Umbilical cord (tissue), 2 donors: ENCODE measurements around the gene B3GALT4. TPM values are rescaled to one million over a fixed set of nuclear protein-coding genes. Genes with fewer than 3 reads are reported as not detected.
"Not testable (repeated sequence)": the region's sequence is repeated elsewhere in the genome, so short reads cannot be mapped to it uniquely, and the experiment has no call there.

ENCODE experiments used
- DNase-seq: peaks from one replicate; pipeline ENCODE4 v3.0.0-alpha.2; 2015; ENCODE audit warnings: low spot score
- total RNA-seq: library from RNA; depleted of rRNA; stranded (reverse); fragments of >200 nt; gene quantifications from one replicate; pipeline ENCODE4 v1.2.3, GENCODE V29; 2014; ENCODE audit warnings: low replicate concordance; ENCODE audit not compliant: insufficient read depth

The B3GALT4 gene
- total RNA-seq, 1 donor from 2014 or later: 7.7 TPM

- DNase-seq: no peak
These were observed 4.4 kb upstream of the B3GALT4 start for GRCh38 chr6:33272275-33273128.

DNA sequence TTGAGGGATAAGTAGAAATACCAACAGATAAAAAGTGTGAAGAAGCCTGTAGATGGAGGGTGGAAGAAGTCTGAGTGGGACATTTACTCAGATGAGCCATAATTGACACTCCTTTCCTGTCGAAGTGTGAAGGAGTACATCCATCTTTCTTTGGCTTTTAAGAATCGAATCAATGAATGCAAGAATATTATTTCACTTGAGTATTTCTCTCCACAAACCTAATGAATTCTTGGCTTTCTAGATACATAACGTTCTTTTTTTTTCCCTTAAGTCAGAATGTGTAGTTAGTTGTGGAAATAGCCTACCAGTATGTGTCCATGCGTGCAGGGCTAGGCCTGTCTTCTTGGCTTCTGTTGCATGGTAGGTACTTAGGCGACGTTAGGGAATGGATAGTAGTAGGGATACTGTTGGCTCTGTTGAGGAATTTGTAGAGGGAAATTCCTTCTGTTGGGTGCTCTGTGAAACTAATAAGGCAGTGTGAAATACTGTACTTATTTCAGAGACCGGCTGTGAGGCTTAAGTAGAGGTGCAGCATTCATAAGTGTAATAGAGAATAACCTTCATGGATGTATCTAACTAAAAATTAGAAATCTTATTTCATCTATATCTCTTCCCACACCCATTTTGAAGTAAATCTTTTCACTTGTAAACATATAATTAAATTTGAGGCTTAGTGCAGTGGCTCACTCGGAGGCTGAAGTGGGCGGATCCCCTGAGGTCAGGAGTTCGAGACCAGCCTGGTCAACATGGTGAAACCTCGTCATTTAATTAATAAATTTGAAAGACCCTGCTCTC, 3.6 kb upstream of the B3GALT4 start:
- DNase-seq: no peak

DNA sequence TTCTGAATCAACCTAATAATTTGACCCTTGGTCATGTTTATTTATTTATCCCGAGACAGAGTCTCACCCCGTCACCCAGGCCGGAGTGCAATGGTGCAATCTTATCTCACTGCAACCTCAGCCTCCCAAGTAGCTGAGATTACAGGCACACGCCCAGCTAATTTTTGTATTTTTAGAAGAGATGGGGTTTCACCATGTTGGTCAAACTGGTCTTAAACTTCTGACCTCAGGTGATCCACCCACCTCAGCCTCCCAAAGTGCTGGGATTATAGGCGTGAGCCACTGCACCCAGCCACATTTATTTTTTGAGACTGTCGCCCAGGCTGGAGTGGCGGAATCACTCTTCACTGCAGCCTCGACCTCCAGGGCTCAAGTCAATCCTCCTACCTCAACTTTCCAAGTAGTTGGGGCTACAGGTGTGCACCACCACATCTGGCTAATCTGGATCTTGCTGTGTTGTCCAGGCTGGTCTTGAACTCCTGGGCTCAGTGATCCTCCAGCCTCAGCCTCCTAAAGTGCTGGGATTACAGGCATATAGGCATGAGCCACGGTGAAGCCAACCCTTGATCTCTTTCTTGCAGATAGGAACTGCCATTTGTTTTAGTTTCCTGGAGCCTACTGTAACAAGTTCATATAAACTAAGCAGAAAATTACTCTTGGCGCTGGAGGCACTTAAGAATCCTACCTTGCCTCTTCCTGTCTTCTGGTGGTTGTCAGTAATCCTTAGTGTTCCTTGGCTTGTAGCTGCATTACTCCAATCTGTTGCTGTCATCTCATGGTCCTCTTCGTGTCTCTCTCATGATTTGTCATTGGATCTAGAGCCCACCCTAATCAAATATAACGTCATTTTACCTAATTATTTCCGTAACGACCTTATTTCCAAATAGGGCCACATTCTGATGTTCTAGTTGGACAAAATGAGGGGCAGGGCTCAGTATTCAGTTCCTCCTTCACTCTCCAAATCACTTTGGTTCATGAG, 2.7 kb upstream of the B3GALT4 start:
- no peak for DNase-seq

DNA sequence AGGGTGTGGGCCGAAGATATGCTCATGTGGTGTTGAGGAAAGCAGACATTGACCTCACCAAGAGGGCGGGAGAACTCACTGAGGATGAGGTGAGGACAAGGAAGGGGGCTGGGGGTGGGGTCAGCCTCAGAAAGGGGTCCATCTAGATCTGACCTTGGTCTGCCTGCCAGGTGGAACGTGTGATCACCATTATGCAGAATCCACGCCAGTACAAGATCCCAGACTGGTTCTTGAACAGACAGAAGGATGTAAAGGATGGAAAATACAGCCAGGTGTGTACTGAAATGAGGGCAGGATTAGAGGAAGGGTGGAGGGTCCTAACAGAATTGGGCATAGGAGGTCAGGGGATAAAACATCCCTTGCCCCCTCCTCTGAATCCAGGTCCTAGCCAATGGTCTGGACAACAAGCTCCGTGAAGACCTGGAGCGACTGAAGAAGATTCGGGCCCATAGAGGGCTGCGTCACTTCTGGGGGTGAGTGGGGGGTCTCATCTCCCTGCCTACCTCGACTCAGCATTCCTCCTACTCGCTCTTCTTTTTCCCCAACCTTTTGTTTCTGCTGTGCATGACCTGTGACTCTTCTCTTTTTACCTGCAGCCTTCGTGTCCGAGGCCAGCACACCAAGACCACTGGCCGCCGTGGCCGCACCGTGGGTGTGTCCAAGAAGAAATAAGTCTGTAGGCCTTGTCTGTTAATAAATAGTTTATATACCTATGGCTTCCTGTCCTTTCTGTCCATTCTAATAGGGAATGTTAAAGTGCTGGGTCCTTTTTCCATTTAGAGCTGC, 935 bp upstream of the B3GALT4 start:
- not testable (repeated sequence) for DNase-seq

GRCh38 chr6:33276581-33276863, 401 bp upstream of the B3GALT4 start:
- no peak for DNase-seq

- no peak for DNase-seq
These were observed 904 bp downstream of the B3GALT4 start for GRCh38 chr6:33277663-33278391.

DNA sequence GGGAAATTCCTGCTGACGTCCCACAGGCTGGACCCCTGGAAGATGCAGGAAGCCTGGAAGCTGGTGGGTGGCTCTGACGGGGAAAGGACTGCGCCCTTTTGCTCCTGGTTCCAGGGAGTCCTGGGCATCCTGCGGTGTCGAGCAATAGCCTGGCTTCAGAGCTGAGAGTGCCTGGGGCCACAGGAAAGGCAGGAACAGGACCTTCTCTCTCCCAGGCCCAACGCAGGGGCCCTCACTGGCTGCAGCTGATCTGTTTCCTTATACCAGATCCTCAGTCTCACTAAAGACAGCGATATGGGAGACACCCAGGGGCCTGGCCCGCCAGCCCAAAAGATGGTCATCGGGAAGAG, 1.4 kb downstream of the B3GALT4 start:
- DNase-seq: no peak

DNA sequence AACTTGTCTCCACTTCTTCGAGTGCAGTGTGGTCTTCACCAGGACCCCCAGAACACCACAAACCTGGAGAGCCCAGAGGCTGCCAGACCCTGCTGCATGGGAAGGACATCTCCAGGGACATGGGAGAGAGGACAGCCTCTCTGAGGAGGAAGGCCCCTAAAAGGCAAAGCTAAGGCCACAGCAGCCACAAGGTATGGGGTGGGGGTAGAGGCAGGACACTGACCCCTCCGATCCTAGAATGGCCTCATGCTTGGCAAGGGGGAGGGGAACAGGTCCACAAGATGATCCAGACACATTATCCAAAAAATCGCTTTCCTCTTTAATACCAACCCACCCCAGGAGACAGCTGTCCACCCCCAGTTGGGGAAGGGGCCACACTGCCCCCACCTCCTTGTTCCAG, 1.9 kb downstream of the B3GALT4 start:
- DNase-seq: no peak

GRCh38 chr6:33279257-33279695, 2.4 kb downstream of the B3GALT4 start:
- no peak for DNase-seq

DNA sequence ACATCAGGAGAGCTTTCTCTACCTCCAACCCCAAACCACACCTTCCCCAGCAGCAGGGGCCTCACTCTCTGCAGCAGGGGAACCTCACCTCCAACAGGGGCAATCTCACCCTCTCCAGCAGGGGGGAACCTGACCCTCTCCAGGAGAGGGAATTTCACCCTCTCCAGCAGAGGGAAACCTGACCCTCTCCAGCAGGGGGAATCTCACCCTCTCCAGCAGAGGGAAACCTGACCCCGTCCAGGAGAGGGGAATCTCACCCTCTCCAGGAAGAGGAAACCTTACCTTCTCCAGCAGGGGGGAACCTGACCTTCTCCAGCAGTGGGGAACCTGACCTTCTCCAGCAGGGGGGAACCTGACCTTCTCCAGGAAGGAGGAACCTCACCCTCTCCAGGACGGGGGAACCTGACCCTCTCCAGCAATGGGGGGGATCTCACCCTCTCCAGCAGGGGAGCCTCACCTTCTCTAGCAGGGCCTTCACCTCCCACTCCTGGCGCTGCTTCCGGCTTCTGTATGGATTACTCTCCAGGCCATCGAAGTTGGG, 3.1 kb downstream of the B3GALT4 start:
- DNase-seq: no peak

- DNase-seq: no peak
These were observed 3.6 kb downstream of the B3GALT4 start for GRCh38 chr6:33280539-33280938.

- not testable (repeated sequence) for DNase-seq
These were observed 8.3 kb downstream of the B3GALT4 start for GRCh38 chr6:33285214-33285613.

- DNase-seq: no peak
These were observed 10.3 kb downstream of the B3GALT4 start for GRCh38 chr6:33286946-33287914.

- no peak for DNase-seq
These were observed 11.4 kb downstream of the B3GALT4 start for GRCh38 chr6:33288141-33288920.

DNA sequence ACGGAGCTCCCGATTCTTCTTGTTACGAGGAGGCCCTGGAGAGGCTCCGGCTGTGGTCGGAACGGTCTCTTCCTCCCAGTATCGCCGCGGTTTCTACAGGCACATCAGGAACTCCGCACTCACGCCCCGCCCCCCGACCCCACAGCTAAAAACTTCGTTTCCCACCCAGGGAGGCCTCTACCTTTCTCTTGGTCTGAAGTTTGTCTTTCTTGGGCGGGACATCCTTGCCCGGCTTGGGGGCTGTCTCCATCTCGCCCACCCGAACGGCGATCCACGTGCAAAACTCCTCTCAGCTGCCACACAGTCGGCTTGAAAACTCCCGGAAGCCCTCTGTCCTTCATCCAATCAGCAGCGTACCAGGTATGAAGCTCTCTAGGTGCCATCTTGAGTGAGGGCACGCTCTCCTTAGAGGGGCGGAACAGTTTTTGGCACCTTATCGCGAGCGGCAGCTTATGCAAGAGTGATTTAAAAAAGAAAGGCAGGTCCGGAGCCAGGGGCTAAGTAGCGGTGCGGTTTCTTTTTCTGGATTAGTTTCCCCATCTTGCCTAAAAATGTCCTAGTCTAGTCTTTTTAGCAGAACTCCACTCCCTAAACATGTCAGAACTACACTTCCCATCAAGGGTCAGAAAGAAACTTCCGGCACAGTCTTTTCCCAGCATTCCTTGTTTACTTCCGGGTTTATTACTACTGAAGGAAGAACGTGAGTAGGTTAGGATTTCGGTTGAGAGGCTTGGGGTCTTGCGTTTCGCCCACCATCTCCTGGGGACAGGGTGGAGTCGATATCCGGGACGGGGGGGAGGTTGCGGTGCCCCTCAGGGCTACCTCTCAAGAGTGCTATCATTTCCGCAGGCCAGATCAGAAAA, 12.2 kb downstream of the B3GALT4 start, which contains the start of the genes PFDN6 and WDR46:
Gene PFDN6 (plus strand): TSS at position 681 of the 863 bp plus-strand sequence. CDS start 256 bp downstream, outside the sequence.
Gene WDR46 (minus strand): TSS at position 319 of the 863 bp plus-strand sequence. CDS start 69 bp downstream, at position 250.
- peak; percentile 97 for DNase-seq

DNA sequence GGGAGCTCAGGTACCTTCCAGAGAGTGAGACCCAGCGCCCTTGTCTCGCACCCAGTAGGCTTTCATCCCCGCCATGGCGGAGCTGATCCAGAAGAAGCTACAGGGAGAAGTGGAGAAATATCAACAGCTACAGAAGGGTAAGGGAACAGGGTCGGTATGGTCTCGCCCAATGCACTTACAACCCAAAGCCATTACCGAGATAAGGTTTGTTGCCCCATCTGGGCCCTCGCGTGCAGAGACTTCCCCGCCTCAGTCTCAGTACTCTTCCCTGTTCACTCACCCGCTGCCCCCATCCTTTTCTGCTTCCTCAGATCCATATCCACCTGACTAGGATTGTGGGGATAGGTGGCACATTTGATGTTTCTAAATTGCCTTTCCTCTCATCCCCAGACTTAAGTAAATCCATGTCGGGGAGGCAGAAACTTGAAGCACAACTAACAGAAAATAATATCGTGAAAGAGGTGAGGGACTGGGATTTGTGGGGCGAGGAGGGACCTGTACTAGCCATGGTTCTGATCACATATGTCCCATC, 12.9 kb downstream of the B3GALT4 start:
- no peak for DNase-seq
